Measurements from ENCODE around the gene CFAP97D1.

DNA sequence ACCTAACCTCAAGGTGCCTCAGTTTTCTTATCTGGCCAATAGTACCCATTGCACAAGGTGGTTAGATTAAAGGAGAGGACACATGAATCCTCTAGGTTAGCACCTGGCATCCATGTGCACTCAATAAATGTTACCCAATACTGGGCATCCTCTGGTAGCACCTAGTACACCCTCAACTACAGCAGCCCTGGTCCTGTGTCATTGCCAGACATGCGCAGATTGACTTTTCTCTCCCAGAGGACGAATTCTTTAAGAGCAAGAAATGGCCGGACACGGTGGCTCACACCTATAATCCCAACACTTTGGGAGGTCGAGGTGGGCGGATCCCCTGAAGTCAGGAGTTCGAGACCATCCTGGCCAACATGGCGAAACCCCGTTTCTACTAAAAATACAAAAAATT, 8.8 kb upstream of the CFAP97D1 start:
- no peak for TF ChIP-seq EZH2 (IDR thresholded peaks at IDR 0.05; ENCODE audit: low read length)
- TF ChIP-seq, protein P1, sequence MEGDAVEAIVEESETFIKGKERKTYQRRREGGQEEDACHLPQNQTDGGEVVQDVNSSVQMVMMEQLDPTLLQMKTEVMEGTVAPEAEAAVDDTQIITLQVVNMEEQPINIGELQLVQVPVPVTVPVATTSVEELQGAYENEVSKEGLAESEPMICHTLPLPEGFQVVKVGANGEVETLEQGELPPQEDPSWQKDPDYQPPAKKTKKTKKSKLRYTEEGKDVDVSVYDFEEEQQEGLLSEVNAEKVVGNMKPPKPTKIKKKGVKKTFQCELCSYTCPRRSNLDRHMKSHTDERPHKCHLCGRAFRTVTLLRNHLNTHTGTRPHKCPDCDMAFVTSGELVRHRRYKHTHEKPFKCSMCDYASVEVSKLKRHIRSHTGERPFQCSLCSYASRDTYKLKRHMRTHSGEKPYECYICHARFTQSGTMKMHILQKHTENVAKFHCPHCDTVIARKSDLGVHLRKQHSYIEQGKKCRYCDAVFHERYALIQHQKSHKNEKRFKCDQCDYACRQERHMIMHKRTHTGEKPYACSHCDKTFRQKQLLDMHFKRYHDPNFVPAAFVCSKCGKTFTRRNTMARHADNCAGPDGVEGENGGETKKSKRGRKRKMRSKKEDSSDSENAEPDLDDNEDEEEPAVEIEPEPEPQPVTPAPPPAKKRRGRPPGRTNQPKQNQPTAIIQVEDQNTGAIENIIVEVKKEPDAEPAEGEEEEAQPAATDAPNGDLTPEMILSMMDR (optimal IDR thresholded peaks at IDR 0.05 in 1 of 3, IDR thresholded peaks at IDR 0.05 in 1 of 3, conservative IDR thresholded peaks at IDR 0.05 in 1 of 3; ENCODE audit: extremely low read depth in 1 of 3, insufficient read depth in 2 of 3, low read length in 3 of 3) = no peak

All from keratinocyte (primary cell).